SK-N-MC (cell line): Measurements from ENCODE around the gene ADAMTS13.

Experiments used
- EZH2 ChIP-seq: fragments of 200-600 bp; sonication (generic); IDR thresholded peaks from one replicate; pipeline ENCODE4 v1.6.1; 2017; ENCODE audit warnings: antibody characterized with exemption
- POLR2AphosphoS5 ChIP-seq: IDR thresholded peaks from 2 replicates; pipeline ENCODE4 v1.6.1; 2012; ENCODE audit warnings: mild to moderate bottlenecking, low read depth, low read length, borderline replicate concordance

GRCh38 chr9:133385452-133385851 lies 36.7 kb upstream of the ADAMTS13 start:
- TF ChIP-seq POLR2AphosphoS5 (no peak), EZH2 (no peak)
